GM12878 (cell line): ENCODE data around the gene CDR2L. TPM values are rescaled to one million over a fixed set of nuclear protein-coding genes. Genes with fewer than 3 reads are reported as not detected.

ENCODE experiments used
- ATAC-seq: fragments of 200-7000 bp; cut with Tn5 transposase; 3 replicates; pipeline ENCODE4 v1.9.1; 2020; ENCODE audit warnings: mild to moderate bottlenecking, moderate library complexity
- BruUV-seq: library from RNA; stranded (reverse); fragments of 400-500 nt; replicated peaks from 2 replicates; lab custom pipeline; 2021; lab: Mats Ljungman, UMichigan
- CTCF ChIA-PET: fragments of 300-600 bp; sonication (Branson Sonifier 250); formaldehyde crosslinking; extraction: SDS; loops from one replicate; lab custom pipeline; 2021; ENCODE audit warnings: inconsistent platforms; lab: Yijun Ruan, JAX
- POLR2A ChIA-PET: fragments of 350-600 bp; formaldehyde crosslinking; extraction: SDS; loops from one replicate; lab custom pipeline; 2021; ENCODE audit warnings: inconsistent platforms; lab: Charles Lee
- RAD21 ChIA-PET: fragments of 300-600 bp; sonication (Branson Sonifier 250); formaldehyde crosslinking; loops from one replicate; lab custom pipeline; 2023; ENCODE audit warnings: antibody characterized with exemption; ENCODE audit not compliant: unreplicated experiment; lab: Charles Lee
- SMC1A ChIA-PET: fragments of 300-600 bp; sonication (Branson Sonifier 250); formaldehyde crosslinking; loops from one replicate; lab custom pipeline; 2023; ENCODE audit not compliant: unreplicated experiment, uncharacterized antibody; lab: Charles Lee
- DNase-seq: peaks from one replicate; pipeline ENCODE4 v3.0.0-alpha.2; 2011; ENCODE audit warnings: low read depth, low spot score
- FAIRE-seq: peaks from 3 replicates; lab custom pipeline; 2011; peaks lifted over from hg19 to GRCh38; lab: Jason Lieb, UNC
- H2AFZ ChIP-seq: 2 replicates; pipeline ENCODE4 v1.6.0; 2011; ENCODE audit warnings: low read depth, low read length, control low read depth; ENCODE audit not compliant: control insufficient read depth
- H3K27ac ChIP-seq: 2 replicates; pipeline ENCODE4 v1.5.1; 2011; ENCODE audit warnings: control low read depth; ENCODE audit not compliant: control insufficient read depth, insufficient read depth
- H3K27me3 ChIP-seq, 2 experiments: replicated peaks in 1 of 2; 2 replicates each; pipeline versions ENCODE4 v1.6.0 to v1.6.1; 2011; ENCODE audit warnings: low read length in 1 of 2; ENCODE audit not compliant: control insufficient read depth in 2 of 2, insufficient read depth in 2 of 2
- H3K36me3 ChIP-seq, 2 experiments: 2 replicates each; pipeline ENCODE4 v1.5.1; 2011; ENCODE audit warnings: low read length in 1 of 2; ENCODE audit not compliant: control insufficient read depth in 2 of 2, insufficient read depth in 2 of 2
- H3K4me1 ChIP-seq: 2 replicates; pipeline ENCODE4 v1.6.1; 2011; ENCODE audit warnings: mild to moderate bottlenecking, low read length, moderate library complexity, mixed read lengths; ENCODE audit not compliant: control insufficient read depth, insufficient read depth
- H3K4me2 ChIP-seq: 2 replicates; pipeline ENCODE4 v1.6.0; 2011; ENCODE audit warnings: control low read depth; ENCODE audit not compliant: control insufficient read depth, insufficient read depth
- H3K4me3 ChIP-seq: fragments of 200-600 bp; sonication (generic); 2 replicates; pipeline ENCODE4 v1.5.1; 2016
- H3K79me2 ChIP-seq: 2 replicates; pipeline ENCODE4 v1.6.0; 2011; ENCODE audit warnings: low read length; ENCODE audit not compliant: control insufficient read depth, insufficient read depth
- H3K9ac ChIP-seq: 2 replicates; pipeline ENCODE4 v1.8.0; 2011; ENCODE audit warnings: low read length, control low read depth, mixed read lengths; ENCODE audit not compliant: control insufficient read depth, insufficient read depth
- H3K9me3 ChIP-seq: replicated peaks from 3 replicates; pipeline ENCODE4 v1.5.1; 2011; ENCODE audit warnings: mild to moderate bottlenecking, low read length; ENCODE audit not compliant: control insufficient read depth, insufficient read depth
- H4K20me1 ChIP-seq: 2 replicates; pipeline ENCODE4 v1.6.0; 2011; ENCODE audit not compliant: control insufficient read depth, insufficient read depth
- ESRRA ChIP-seq: IDR thresholded peaks from 2 replicates; pipeline ENCODE4 v1.6.1; 2012; ENCODE audit warnings: mild to moderate bottlenecking, low read length, improper control_type of control experiment
- FOS ChIP-seq: IDR thresholded peaks from 3 replicates; pipeline ENCODE4 v1.6.1; 2011; ENCODE audit warnings: borderline replicate concordance; ENCODE audit not compliant: insufficient read length; ENCODE audit errors: extremely low read depth
- NFYA ChIP-seq: IDR thresholded peaks from 2 replicates; pipeline ENCODE4 v1.6.1; 2011; ENCODE audit warnings: low read depth, mild to moderate bottlenecking, low read length, improper control_type of control experiment, borderline replicate concordance
- NFYB ChIP-seq: IDR thresholded peaks from 2 replicates; pipeline ENCODE4 v1.6.1; 2011; ENCODE audit warnings: low read depth, mild to moderate bottlenecking, low read length, improper control_type of control experiment, moderate library complexity; ENCODE audit not compliant: insufficient read depth
- PKNOX1 ChIP-seq: fragments of 450-650 bp; IDR thresholded peaks from 2 replicates; pipeline ENCODE4 v1.6.1; 2016; ENCODE audit warnings: mild to moderate bottlenecking
- RUNX3 ChIP-seq: IDR thresholded peaks from 2 replicates; pipeline ENCODE4 v1.6.1; 2012; ENCODE audit warnings: low read length, inconsistent platforms
- SMAD1 ChIP-seq: fragments of 450-650 bp; IDR thresholded peaks from 2 replicates; pipeline ENCODE4 v1.6.1; 2018; ENCODE audit warnings: mild to moderate bottlenecking, low read depth; ENCODE audit not compliant: partially characterized antibody
- WRNIP1 ChIP-seq: IDR thresholded peaks from 2 replicates; pipeline ENCODE4 v1.6.1; 2011; ENCODE audit warnings: low read depth, low read length, improper control_type of control experiment, borderline replicate concordance
- YY1 ChIP-seq: IDR thresholded peaks from 2 replicates; pipeline ENCODE4 v1.6.1; 2011; ENCODE audit warnings: low read depth, mild to moderate bottlenecking, low read length
- ZNF592 ChIP-seq: fragments of 450-650 bp; IDR thresholded peaks from 2 replicates; pipeline ENCODE4 v1.6.1; 2017; ENCODE audit warnings: mild to moderate bottlenecking, moderate library complexity
- ZNF622 ChIP-seq: fragments of 450-650 bp; IDR thresholded peaks from 2 replicates; pipeline ENCODE4 v1.6.1; 2017; ENCODE audit warnings: mild to moderate bottlenecking, inconsistent platforms
- WGBS: methylation state at CpG from one replicate; pipeline ENCODE4 v1.1.6; 2016; ENCODE audit warnings: low lambda C conversion rate; ENCODE audit not compliant: insufficient replicate concordance, insufficient coverage; ENCODE audit errors: missing lambda C conversion rate; 5-methylcytosine and 5-hydroxymethylcytosine counted together
- in situ Hi-C: fragments of 300-500 bp; cut with MboI; formaldehyde crosslinking; loops from 9 replicates; pipeline ENCODE4 v1.14.3; 2018; ENCODE audit warnings: mixed read lengths
- intact Hi-C: fragments of 100-400 bp; cut with micrococcal nuclease; formaldehyde crosslinking; loops from one replicate; pipeline ENCODE4 v1.14.2; 2022; ENCODE audit not compliant: unreplicated experiment
- polyA plus RNA-seq, 11 experiments: library from polyadenylated mRNA; depleted of rRNA in 4 of 11; unstranded in 6 of 11; stranded (reverse) in 5 of 11; fragments of >200 nt; fragmentation: Nextera tagmentation in 4 of 11; fragmentation: Illumina TruSeq in 1 of 11; extraction: Ambion mirVana in 4 of 11; extraction: Trizol in 1 of 11; gene quantifications; 1 replicate in 1 of 11; 2 replicates in 10 of 11; pipeline versions ENCODE4 v1.2.1 to v1.2.3, GENCODE V29; 2011 to 2016; ENCODE audit warnings: inconsistent platforms in 2 of 11, missing spikeins in 2 of 11, low read depth in 1 of 11
- total RNA-seq, 4 experiments: library from RNA; depleted of rRNA in 3 of 4; stranded (reverse); fragments of >200 nt in 3 of 4; fragmentation: Illumina TruSeq in 1 of 4; extraction: Trizol in 1 of 4; gene quantifications; 2 replicates each; pipeline versions ENCODE4 v1.2.1 to v1.2.3, GENCODE V29; 2013 to 2021

Gene CDR2L
- total and polyA plus RNA-seq, 10 of the 15 experiments (the other 5 are each of a cell fraction or from before 2014, with no cell fraction given), result 0.03 to 0.18 (median 0.04) TPM; not detected in 6

GRCh38 chr17:75049706-75050105 is 62.3 kb downstream of the CDR2L start:
- in situ Hi-C loops, result no loop called here
- Histone ChIP-seq H3K9ac (no peak overlapping the region), H3K79me2 (peaks cover 22% of the 10 kb centered on the region), H3K27ac (no peak overlapping the region), H3K4me2 (no peak overlapping the region), H3K4me3 (no peak overlapping the region), H3K9me3 (no peaks in the 10 kb centered on the region)
- ChIA-PET SMC1A (interaction anchor here (0.6 to 2.5 kb wide), 8 partner anchors 10 to 164 kb away, joined by 3 to 9 read pairs (median 5); partner anchors contain the start of gene MRPL58), RAD21 (interaction anchor here (0.8 to 4.3 kb wide), 4 partner anchors 29 to 88 kb away, joined by 3 to 22 read pairs (median 4); no protein-coding TSS in a partner anchor), CTCF (interaction anchor here (0.8 to 2.7 kb wide), 8 partner anchors 15 to 124 kb away, joined by 3 to 16 read pairs (median 6); partner anchors contain the start of gene MRPL58)
- FAIRE-seq, result no peak
- TF ChIP-seq PKNOX1, result no peak
- TF ChIP-seq SMAD1, result no peak
- no peak for TF ChIP-seq ESRRA
- peak; percentile 26; the same call in 1 of the 2 replicates for TF ChIP-seq RUNX3
- TF ChIP-seq, all 136 proteins: peak for 1
- Histone ChIP-seq H3K36me3 (no peaks in the 10 kb centered on the region; a peak in 2 of 4 replicates), H3K27me3 (no peaks in the 10 kb centered on the region), H2AFZ (no peak overlapping the region), H3K4me1 (peaks cover 3% of the 10 kb centered on the region), H4K20me1 (no peaks in the 10 kb centered on the region)
- DNase-seq (no peak), ATAC-seq (no peak)
- POLR2A ChIA-PET, result interaction anchor here (0.6 to 0.9 kb wide), 4 partner anchors 9 to 200 kb away, joined by 3 read pairs; no protein-coding TSS in a partner anchor
- intact Hi-C loops, result no loop called here
- no TSS peak for BruUV-seq

GRCh38 chr17:75051941-75052340 is 64.5 kb downstream of the CDR2L start:
- ChIA-PET CTCF (no interaction called here), RAD21 (no interaction called here), POLR2A (no interaction called here), SMC1A (no interaction called here)
- WGBS, result 100% methylated on average over 2 of the region's 2 CpGs
- H2AFZ ChIP-seq, result no peak overlapping the region
- ATAC-seq (no peak), DNase-seq (no peak), FAIRE-seq (no peak)
- in situ Hi-C loops (no loop called here), intact Hi-C loops (no loop called here)
- H3K9ac ChIP-seq, result no peak overlapping the region
- no peak for TF ChIP-seq YY1
- no peak for TF ChIP-seq ZNF622
- no peak for TF ChIP-seq NFYB
- no peak for TF ChIP-seq ZNF592
- no peak for TF ChIP-seq NFYA
- no peak for TF ChIP-seq FOS
- TF ChIP-seq WRNIP1, result no peak
- H3K27ac ChIP-seq, result no peak overlapping the region
- no peak overlapping the region for H3K4me3 ChIP-seq
- H4K20me1 ChIP-seq, result no peaks in the 10 kb centered on the region
- H3K4me2 ChIP-seq, result no peak overlapping the region
- BruUV-seq, result no TSS peak
- peaks cover 11% of the 10 kb centered on the region for H3K79me2 ChIP-seq
- no peaks in the 10 kb centered on the region; a peak in 2 of 4 replicates for H3K36me3 ChIP-seq
- no peaks in the 10 kb centered on the region for H3K9me3 ChIP-seq
- H3K27me3 ChIP-seq, result no peaks in the 10 kb centered on the region
- peaks cover 3% of the 10 kb centered on the region for H3K4me1 ChIP-seq
